ENCODE measurements around the gene MYL11. TPM values are rescaled to one million over a fixed set of nuclear protein-coding genes. Genes with fewer than 3 reads are reported as not detected.

Gene MYL11
- total RNA-seq, 4 donors from 2014 or later, result 6.3 TPM; not detected in 3

- intact Hi-C loops (cut with DNase I; ENCODE audit: low total_unique reads), result no loop called here
- peak overlapping the region; percentile 80 to 91 (median 86) for H3K27ac ChIP-seq
- H3K4me3 ChIP-seq, result no peak overlapping the region
- WGBS, 2 donors (ENCODE audit: low coverage in 1 of 2), result 71 to 86% methylated on average over 5 to 22 of the region's 23 CpGs
- in situ Hi-C loops (cut with MboI; ENCODE audit: low pct_ligation_motif_present in 1 of 4, low pct_unique_long_range_greater_than_20kb in 1 of 4, low sequenced_read_pairs in 3 of 4), result no loop called here
- no peaks in the 10 kb centered on the region for H3K9me3 ChIP-seq
- TF ChIP-seq EP300 (IDR thresholded peaks at IDR 0.05; ENCODE audit: low read depth), result no peak
- no peak for TF ChIP-seq POLR2AphosphoS5 (IDR thresholded peaks at IDR 0.05)
- TF ChIP-seq POLR2A (IDR thresholded peaks at IDR 0.05), result no peak
- TF ChIP-seq CTCF (IDR thresholded peaks at IDR 0.05), result no peak
- DNase-seq, result no peak
- H3K4me1 ChIP-seq, result peaks cover 24 to 50% (median 26%) of the 10 kb centered on the region in 4 donors
- H3K36me3 ChIP-seq, result peaks cover 0 to 6% (median 0%) of the 10 kb centered on the region in 4 donors
- no peaks in the 10 kb centered on the region for H3K27me3 ChIP-seq
Measured at GRCh38 chr16:30398661-30399434, 24.2 kb downstream of the MYL11 start.

GRCh38 chr16:30399435-30400186 lies 25.0 kb downstream of the MYL11 start:
- Histone ChIP-seq H3K36me3 (peaks cover 0 to 6% (median 0%) of the 10 kb centered on the region in 4 donors), H3K4me3 (peak overlapping the region; percentile 39 to 92 (median 54)), H3K27me3 (no peaks in the 10 kb centered on the region), H3K9me3 (no peaks in the 10 kb centered on the region), H3K27ac (peak overlapping the region; percentile 80 to 91 (median 86)), H3K4me1 (peaks cover 22 to 43% (median 24%) of the 10 kb centered on the region in 4 donors)
- intact Hi-C loops (cut with DNase I; ENCODE audit: low total_unique reads), result loop anchor here (2.0 kb wide), 1 partner anchor 45 kb away; the partner anchor contains the start of gene CD2BP2
- TF ChIP-seq POLR2AphosphoS5 (IDR thresholded peaks at IDR 0.05), result no peak
- DNase-seq, result no peak
- WGBS, 2 donors (ENCODE audit: low coverage in 1 of 2), result 16% methylated on average over 12 of the region's 12 CpGs; no CpG with 5 or more reads in 1 of the 2 donors
- in situ Hi-C loops (cut with MboI; ENCODE audit: low pct_ligation_motif_present in 1 of 4, low pct_unique_long_range_greater_than_20kb in 1 of 4, low sequenced_read_pairs in 3 of 4), result loop anchor here (25.0 kb wide), 2 partner anchors 287 to 312 kb away; partner anchors contain the start of genes GDPD3 (in 2 of the 4), MAPK3 (in 2 of the 4), PPP4C (in 2 of the 4) and TBX6 (in 2 of the 4)

- WGBS, 2 donors (ENCODE audit: low coverage in 1 of 2), result 69 to 75% methylated on average over 5 to 8 of the region's 8 CpGs
- in situ Hi-C loops (cut with MboI; ENCODE audit: low pct_ligation_motif_present in 1 of 4, low pct_unique_long_range_greater_than_20kb in 1 of 4, low sequenced_read_pairs in 3 of 4) (loop anchor here (25.0 kb wide), 2 partner anchors 290 to 315 kb away; partner anchors contain the start of genes GDPD3 (in 2 of the 4), MAPK3 (in 2 of the 4), PPP4C (in 2 of the 4) and TBX6 (in 2 of the 4)), intact Hi-C loops (cut with DNase I; ENCODE audit: low total_unique reads) (loop anchor here (2.0 kb wide), 1 partner anchor 47 kb away; the partner anchor contains the start of gene CD2BP2)
- Histone ChIP-seq H3K36me3 (peaks cover 0 to 6% (median 0%) of the 10 kb centered on the region in 4 donors), H3K27ac (peak overlapping the region in 1 of 4 donors; percentile 87), H3K4me1 (peaks cover 12 to 33% (median 16%) of the 10 kb centered on the region in 4 donors), H3K27me3 (no peaks in the 10 kb centered on the region), H3K9me3 (no peaks in the 10 kb centered on the region), H3K4me3 (no peak overlapping the region)
- no peak for DNase-seq
- TF ChIP-seq POLR2AphosphoS5 (IDR thresholded peaks at IDR 0.05), result no peak
Measured at GRCh38 chr16:30401768-30402425, 27.3 kb downstream of the MYL11 start.

GRCh38 chr16:30406795-30407101 lies 32.1 kb downstream of the MYL11 start:
- 0 to 20% methylated on average over 7 to 14 of the region's 14 CpGs for WGBS, 2 donors (ENCODE audit: low coverage in 1 of 2)
- H3K4me1 ChIP-seq, result peaks cover 12 to 30% (median 24%) of the 10 kb centered on the region in 4 donors
- TF ChIP-seq CTCF (IDR thresholded peaks at IDR 0.05), result no peak
- no peak for DNase-seq
- H3K36me3 ChIP-seq, result no peaks in the 10 kb centered on the region
- in situ Hi-C loops (cut with MboI; ENCODE audit: low pct_ligation_motif_present in 1 of 4, low pct_unique_long_range_greater_than_20kb in 1 of 4, low sequenced_read_pairs in 3 of 4) (loop anchor here (25.0 kb wide), 2 partner anchors 294 to 319 kb away; partner anchors contain the start of genes GDPD3 (in 2 of the 4), MAPK3 (in 2 of the 4), PPP4C (in 2 of the 4) and TBX6 (in 2 of the 4)), intact Hi-C loops (cut with DNase I; ENCODE audit: low total_unique reads) (no loop called here)
- no peaks in the 10 kb centered on the region for H3K9me3 ChIP-seq
- peak overlapping the region; percentile 77 to 95 (median 90) for H3K27ac ChIP-seq
- H3K27me3 ChIP-seq, result no peaks in the 10 kb centered on the region
- peak overlapping the region in 3 of 4 donors; percentile 45 to 75 (median 53) for H3K4me3 ChIP-seq
